H9 (cell line): ENCODE measurements around the gene DPP7. TPM values are rescaled to one million over a fixed set of nuclear protein-coding genes. Genes with fewer than 3 reads are reported as not detected.

Experiments used
- DNase-seq: peaks from one replicate; pipeline ENCODE4 v3.0.0-alpha.2; 2017
- H2AFZ ChIP-seq: one replicate; pipeline ENCODE4 v1.6.1; 2013; ENCODE audit warnings: mild to moderate bottlenecking, low read length, control low read depth, moderate library complexity
- H2AK5ac ChIP-seq: 2 replicates; pipeline ENCODE4 v1.6.1; 2013; ENCODE audit warnings: low read length, control low read depth, mixed read lengths; ENCODE audit not compliant: insufficient read length
- H2BK120ac ChIP-seq: one replicate; pipeline ENCODE4 v1.6.1; 2013; ENCODE audit warnings: low read depth, mild to moderate bottlenecking, low read length, control low read depth, inconsistent platforms; ENCODE audit not compliant: poor library complexity, severe bottlenecking
- H2BK12ac ChIP-seq: 2 replicates; pipeline ENCODE4 v1.6.1; 2013; ENCODE audit warnings: low read length, control low read depth, mixed read lengths, low read depth; ENCODE audit not compliant: insufficient read length
- H2BK15ac ChIP-seq: 2 replicates; pipeline ENCODE4 v1.6.1; 2013; ENCODE audit warnings: low read depth, low read length, control low read depth
- H2BK20ac ChIP-seq: one replicate; pipeline ENCODE4 v1.6.1; 2013; ENCODE audit warnings: low read depth, mild to moderate bottlenecking, low read length, control low read depth, inconsistent platforms; ENCODE audit not compliant: poor library complexity, severe bottlenecking
- H2BK5ac ChIP-seq: 2 replicates; pipeline ENCODE4 v1.6.1; 2013; ENCODE audit warnings: low read length, control low read depth, mixed read lengths; ENCODE audit not compliant: insufficient read length
- H3K14ac ChIP-seq: 2 replicates; pipeline ENCODE4 v1.6.1; 2013; ENCODE audit warnings: low read length, control low read depth; ENCODE audit not compliant: insufficient read depth
- H3K18ac ChIP-seq: 2 replicates; pipeline ENCODE4 v1.6.1; 2013; ENCODE audit warnings: low read depth, mild to moderate bottlenecking, mixed read lengths, low read length, control low read depth; ENCODE audit not compliant: insufficient read length
- H3K23ac ChIP-seq: 2 replicates; pipeline ENCODE4 v1.6.1; 2013; ENCODE audit warnings: low read length, control low read depth, mixed read lengths, low read depth; ENCODE audit not compliant: insufficient read length
- H3K23me2 ChIP-seq: 2 replicates; pipeline ENCODE4 v1.6.1; 2013; ENCODE audit warnings: low read depth, mild to moderate bottlenecking, mixed read lengths, low read length, control low read depth; ENCODE audit not compliant: insufficient read length, poor library complexity, severe bottlenecking
- H3K27ac ChIP-seq: 2 replicates; pipeline ENCODE4 v1.5.1; 2013; ENCODE audit warnings: low read length, control low read depth, mixed read lengths, low read depth; ENCODE audit not compliant: insufficient read length
- H3K27me3 ChIP-seq: 2 replicates; pipeline ENCODE4 v1.6.1; 2013; ENCODE audit warnings: low read length, control low read depth, inconsistent platforms; ENCODE audit not compliant: insufficient read depth
- H3K4ac ChIP-seq: 2 replicates; pipeline ENCODE4 v1.6.1; 2013; ENCODE audit warnings: low read depth, mild to moderate bottlenecking, control low read depth, inconsistent platforms, low read length, moderate library complexity
- H3K4me1 ChIP-seq: 2 replicates; pipeline ENCODE4 v1.6.1; 2013; ENCODE audit warnings: low read length, control low read depth, inconsistent platforms; ENCODE audit not compliant: insufficient read depth
- H3K4me2 ChIP-seq: 2 replicates; pipeline ENCODE4 v1.6.1; 2013; ENCODE audit warnings: low read length, control low read depth, mixed read lengths; ENCODE audit not compliant: insufficient read length, insufficient read depth
- H3K56ac ChIP-seq: 2 replicates; pipeline ENCODE4 v1.6.1; 2013; ENCODE audit warnings: low read depth, mild to moderate bottlenecking, mixed read lengths, low read length, control low read depth; ENCODE audit not compliant: insufficient read length
- H3K79me1 ChIP-seq: 2 replicates; pipeline ENCODE4 v1.6.1; 2013; ENCODE audit warnings: low read depth, mild to moderate bottlenecking, moderate library complexity, low read length, control low read depth, inconsistent platforms; ENCODE audit not compliant: insufficient read depth, poor library complexity, severe bottlenecking
- H3K79me2 ChIP-seq: 2 replicates; pipeline ENCODE4 v1.6.1; 2013; ENCODE audit warnings: low read length, control low read depth, inconsistent platforms; ENCODE audit not compliant: insufficient read depth
- H3K9ac ChIP-seq: 2 replicates; pipeline ENCODE4 v1.6.1; 2013; ENCODE audit warnings: low read length, control low read depth, mixed read lengths; ENCODE audit not compliant: insufficient read length; ENCODE audit errors: extremely low read depth
- H3K9me3 ChIP-seq: one replicate; pipeline ENCODE4 v1.6.1; 2013; ENCODE audit warnings: low read depth, low read length, inconsistent platforms; ENCODE audit not compliant: control insufficient read depth
- H3T11ph ChIP-seq: one replicate; pipeline ENCODE4 v1.6.1; 2013; ENCODE audit warnings: mild to moderate bottlenecking, low read length, control low read depth, inconsistent platforms
- H4K20me1 ChIP-seq: one replicate; pipeline ENCODE4 v1.6.1; 2013; ENCODE audit not compliant: control insufficient read depth, insufficient read length, insufficient read depth
- H4K5ac ChIP-seq: 2 replicates; pipeline ENCODE4 v1.6.1; 2013; ENCODE audit warnings: low read depth, mild to moderate bottlenecking, mixed read lengths, low read length, control low read depth; ENCODE audit not compliant: insufficient read length
- H4K8ac ChIP-seq: replicated peaks from 2 replicates; pipeline ENCODE4 v1.6.1; 2013; ENCODE audit warnings: low read length, control low read depth, mixed read lengths, low read depth; ENCODE audit not compliant: insufficient read length
- H4K91ac ChIP-seq: 2 replicates; pipeline ENCODE4 v1.6.1; 2013; ENCODE audit warnings: low read depth, mild to moderate bottlenecking, moderate library complexity, mixed read lengths, low read length, control low read depth; ENCODE audit not compliant: insufficient read length
- H3K27ac Mint-ChIP-seq, 3 experiments: 2 replicates in 2 of 3; 3 replicates in 1 of 3; pipeline ENCODE4 v1.8.0; 2020 to 2021; ENCODE audit warnings: mixed read lengths in 3 of 3, mild to moderate bottlenecking in 1 of 3, moderate library complexity in 1 of 3
- H3K27me3 Mint-ChIP-seq: 2 replicates; pipeline ENCODE4 v1.8.0; 2021; ENCODE audit warnings: low read depth, mild to moderate bottlenecking, moderate library complexity, mixed read lengths
- H3K36me3 Mint-ChIP-seq, 3 experiments: 2 replicates in 2 of 3; 3 replicates in 1 of 3; pipeline ENCODE4 v1.8.0; 2020 to 2021; ENCODE audit warnings: low read depth in 3 of 3, mixed read lengths in 3 of 3; ENCODE audit not compliant: insufficient read depth in 1 of 3
- H3K4me1 Mint-ChIP-seq, 2 experiments: 2 replicates each; pipeline ENCODE4 v1.8.0; 2020; ENCODE audit warnings: mixed read lengths in 2 of 2
- H3K4me3 Mint-ChIP-seq, 2 experiments: 2 replicates in 1 of 2; 3 replicates in 1 of 2; pipeline ENCODE4 v1.8.0; 2020 to 2021; ENCODE audit warnings: mild to moderate bottlenecking in 2 of 2, mixed read lengths in 2 of 2, moderate library complexity in 1 of 2
- H3K9me3 Mint-ChIP-seq, 2 experiments: 2 replicates in 1 of 2; 3 replicates in 1 of 2; pipeline ENCODE4 v1.8.0; 2020; ENCODE audit warnings: mild to moderate bottlenecking in 2 of 2, mixed read lengths in 2 of 2, moderate library complexity in 1 of 2
- CTCF ChIP-seq: fragments of 200-600 bp; sonication (generic); conservative IDR thresholded peaks from 3 replicates; pipeline ENCODE4 v1.8.0; 2021; ENCODE audit warnings: antibody characterized with exemption, mild to moderate bottlenecking
- WGBS: extraction: QIAGEN DNeasy Blood & Tissue Kit; methylation state at CpG from one replicate; pipeline ENCODE4 v1.1.7; 2013; ENCODE audit warnings: missing lambda C conversion rate, low lambda C conversion rate, mixed read lengths; ENCODE audit not compliant: insufficient read length; ENCODE audit errors: extremely low coverage; 5-methylcytosine and 5-hydroxymethylcytosine counted together
- total RNA-seq: library from RNA; stranded (reverse); gene quantifications from 2 replicates; pipeline ENCODE4 v1.2.1, GENCODE V29; 2021

Gene DPP7
- total RNA-seq, 1 experiment from 2014 or later = 29.4 TPM

DNA sequence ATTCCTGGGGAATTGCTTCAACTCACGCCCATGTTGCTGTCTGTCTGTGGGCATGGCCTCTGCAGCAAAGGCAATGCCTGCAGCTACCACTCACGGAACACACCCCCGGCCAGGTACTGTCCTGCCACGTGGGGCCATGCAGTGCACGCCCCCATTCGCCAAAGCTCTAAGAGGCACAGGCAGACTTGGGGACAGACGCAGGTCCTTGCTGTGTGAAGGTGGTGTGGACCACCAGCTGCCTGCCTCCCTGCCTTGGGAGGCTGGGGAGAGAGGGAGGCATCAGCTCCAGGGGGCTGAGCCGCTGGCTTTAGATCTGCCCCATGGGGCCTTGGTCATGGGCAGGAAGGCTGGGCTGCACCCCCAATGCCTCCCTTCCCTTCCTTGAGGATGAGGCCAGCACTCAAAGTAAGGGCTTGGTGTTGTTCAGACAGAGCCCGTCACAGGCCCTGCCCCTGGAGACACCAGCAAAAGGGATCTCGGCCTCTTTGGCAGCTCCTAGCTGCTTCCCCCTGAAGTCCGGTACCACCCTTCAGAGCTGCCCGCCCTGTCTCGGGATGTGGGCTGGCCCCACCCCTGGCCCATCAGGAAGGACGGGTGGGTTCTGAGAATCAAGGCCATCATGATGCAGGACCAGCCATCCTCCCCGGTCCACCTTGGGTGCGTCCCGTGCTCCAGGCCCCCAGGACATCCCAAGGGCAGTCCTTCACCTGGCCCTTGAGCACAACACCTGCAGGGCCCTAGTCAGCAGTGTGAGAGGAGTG lies 26.7 kb upstream of the DPP7 start:
- TF ChIP-seq CTCF = no peak
- Histone ChIP-seq H3K9me3 (no peaks in the 10 kb centered on the region), H3K4me1 (no peaks in the 10 kb centered on the region), H3K56ac (no peak overlapping the region), H3K27me3 (peaks cover 29% of the 10 kb centered on the region; the same call in 1 of the 2 replicates), H3K23me2 (no peaks in the 10 kb centered on the region), H3K14ac (no peak overlapping the region; the same call in 1 of the 2 replicates), H2BK15ac (no peak overlapping the region), H3K79me1 (no peaks in the 10 kb centered on the region), H4K5ac (no peak overlapping the region), H2BK20ac (no peak overlapping the region), H3K79me2 (no peaks in the 10 kb centered on the region), H3K18ac (no peak overlapping the region), H3K4ac (no peak overlapping the region), H2BK12ac (no peak overlapping the region), H4K8ac (no peak overlapping the region), H4K91ac (no peak overlapping the region), H2BK120ac (no peak overlapping the region), H4K20me1 (peaks cover 2% of the 10 kb centered on the region), H3T11ph (no peak overlapping the region), H2AK5ac (no peak overlapping the region), H3K23ac (no peak overlapping the region), H2BK5ac (no peak overlapping the region), H3K27ac (no peak overlapping the region), H2AFZ (no peak overlapping the region), H3K9ac (no peak overlapping the region), H3K4me2 (no peak overlapping the region)
- Mint-ChIP-seq H3K4me3 (no peak overlapping the region), H3K27ac (no peak overlapping the region), H3K36me3 (no peaks in the 10 kb centered on the region), H3K9me3 (no peaks in the 10 kb centered on the region; a peak in 1 of 5 replicates), H3K27me3 (peaks cover 86% of the 10 kb centered on the region), H3K4me1 (peaks cover 0 to 12% of the 10 kb centered on the region in 2 experiments; a peak in 2 of 4 replicates)
- no CpG with 5 or more reads among the region's 17 CpGs for WGBS
- DNase-seq = no peak
